Measurements from ENCODE around the gene PSAPL1.

Gene PSAPL1

GRCh38 chr4:7430965-7431695 is 3.6 kb downstream of the PSAPL1 start:
- no peak overlapping the region for H3K27ac ChIP-seq
- TF ChIP-seq CTCF (IDR thresholded peaks at IDR 0.05) (no peak), ZFX (IDR thresholded peaks at IDR 0.05; ENCODE audit: borderline replicate concordance) (no peak)

GRCh38 chr4:7430368-7430964 is 4.3 kb downstream of the PSAPL1 start:
- TF ChIP-seq CTCF (IDR thresholded peaks at IDR 0.05), result no peak
- TF ChIP-seq ZFX (IDR thresholded peaks at IDR 0.05; ENCODE audit: borderline replicate concordance), result no peak

GRCh38 chr4:7429601-7430078 is 5.1 kb downstream of the PSAPL1 start:
- no peak for TF ChIP-seq ZFX (IDR thresholded peaks at IDR 0.05; ENCODE audit: borderline replicate concordance)
- no peak for TF ChIP-seq CTCF (IDR thresholded peaks at IDR 0.05)
- H3K27ac ChIP-seq, result no peak overlapping the region

More at GRCh38 chr4:7430368-7430964, 4.3 kb downstream of the PSAPL1 start:
- H3K27ac ChIP-seq, result no peak overlapping the region

- TF ChIP-seq ZFX (IDR thresholded peaks at IDR 0.05; ENCODE audit: borderline replicate concordance) (no peak), CTCF (IDR thresholded peaks at IDR 0.05) (no peak)
- no peak overlapping the region for H3K27ac ChIP-seq
These were observed 5.7 kb downstream of the PSAPL1 start for GRCh38 chr4:7429069-7429416.

- H3K27ac ChIP-seq, result no peak overlapping the region
- TF ChIP-seq ZFX (IDR thresholded peaks at IDR 0.05; ENCODE audit: borderline replicate concordance) (no peak), CTCF (IDR thresholded peaks at IDR 0.05) (no peak)
These were observed 6.3 kb downstream of the PSAPL1 start for GRCh38 chr4:7428261-7429068.

- H3K27ac ChIP-seq, result no peak overlapping the region
- TF ChIP-seq ZFX (IDR thresholded peaks at IDR 0.05; ENCODE audit: borderline replicate concordance) (no peak), CTCF (IDR thresholded peaks at IDR 0.05) (no peak)
These were observed 6.9 kb downstream of the PSAPL1 start for GRCh38 chr4:7427831-7428260.

Data from 22Rv1 (cell line).